Colonic mucosa (tissue), 4 donors: ENCODE measurements around the gene CPA4. TPM values are rescaled to one million over a fixed set of nuclear protein-coding genes. Genes with fewer than 3 reads are reported as not detected.

ENCODE experiments used
- DNase-seq: peaks from one replicate; pipeline ENCODE4 v3.0.0-alpha.2; 2020
- H3K27ac ChIP-seq: fragments of 200-600 bp; one replicate; pipeline ENCODE4 v1.8.0; 2021
- H3K27me3 ChIP-seq: fragments of 200-600 bp; one replicate; pipeline ENCODE4 v1.8.0; 2021
- H3K36me3 ChIP-seq: fragments of 200-600 bp; one replicate; pipeline ENCODE4 v1.8.0; 2021
- H3K4me1 ChIP-seq: fragments of 200-600 bp; one replicate; pipeline ENCODE4 v1.8.0; 2021; ENCODE audit warnings: mild to moderate bottlenecking
- H3K4me3 ChIP-seq: fragments of 200-600 bp; one replicate; pipeline ENCODE4 v1.8.0; 2021
- H3K9ac ChIP-seq, 2 donors: one replicate each; pipeline ENCODE4 v1.7.0; 2013; ENCODE audit warnings: control low read depth in 2 of 2, low read depth in 2 of 2, low read length in 2 of 2
- H3K9me3 ChIP-seq: fragments of 200-600 bp; one replicate; pipeline ENCODE4 v1.8.0; 2021
- CTCF ChIP-seq: fragments of 200-600 bp; IDR thresholded peaks from one replicate; pipeline ENCODE4 v1.8.0; 2022; ENCODE audit warnings: antibody characterized with exemption, mild to moderate bottlenecking
- intact Hi-C: fragments of 100-400 bp; cut with DNase I; formaldehyde crosslinking; loops from one replicate; pipeline ENCODE4 v1.14.1; 2022
- total RNA-seq, 2 donors: library from RNA; stranded (reverse); fragmentation: NEBNext Ultra II Directional in 1 of 2; extraction: Animal tissue kit (Norgen Biotek cat#: 25700) in 1 of 2; gene quantifications; one replicate each; pipeline ENCODE4 v1.2.1, GENCODE V29; 2021
- donor health status: healthy.
- donor health status: DM: no; HTN: no; CAD: no.
- donor health status: DM: no; HTN: no; CAD: no.

Gene CPA4
- total RNA-seq, 2 donors from 2014 or later: not detected

GRCh38 chr7:130367836-130368746, 75.1 kb downstream of the CPA4 start:
- no peak overlapping the region for H3K9ac ChIP-seq
- intact Hi-C loops: no loop called here
- no peak for TF ChIP-seq CTCF
- H3K4me1 ChIP-seq: peaks cover 3% of the 10 kb centered on the region
- H3K4me3 ChIP-seq: no peak overlapping the region
- no peaks in the 10 kb centered on the region for H3K27me3 ChIP-seq
- DNase-seq: no peak
- no peak overlapping the region for H3K27ac ChIP-seq
- no peaks in the 10 kb centered on the region for H3K9me3 ChIP-seq
- no peaks in the 10 kb centered on the region for H3K36me3 ChIP-seq

- no peak overlapping the region for H3K9ac ChIP-seq
- H3K36me3 ChIP-seq: no peaks in the 10 kb centered on the region
- TF ChIP-seq CTCF: no peak
- H3K4me3 ChIP-seq: no peak overlapping the region
- H3K4me1 ChIP-seq: peaks cover 3% of the 10 kb centered on the region
- no peaks in the 10 kb centered on the region for H3K9me3 ChIP-seq
- H3K27me3 ChIP-seq: no peaks in the 10 kb centered on the region
- no peak for DNase-seq
- intact Hi-C loops: no loop called here
- no peak overlapping the region for H3K27ac ChIP-seq
Observed at GRCh38 chr7:130369110-130369711, 76.2 kb downstream of the CPA4 start.

- intact Hi-C loops: no loop called here
- Histone ChIP-seq H3K27me3 (no peaks in the 10 kb centered on the region), H3K9me3 (no peaks in the 10 kb centered on the region), H3K4me1 (peaks cover 3% of the 10 kb centered on the region), H3K9ac (no peak overlapping the region), H3K4me3 (no peak overlapping the region), H3K36me3 (no peaks in the 10 kb centered on the region), H3K27ac (no peak overlapping the region)
- no peak for TF ChIP-seq CTCF
- DNase-seq: no peak
Observed at GRCh38 chr7:130369831-130370550, 77.0 kb downstream of the CPA4 start.

- Histone ChIP-seq H3K9ac (no peak overlapping the region), H3K4me1 (no peaks in the 10 kb centered on the region)
- intact Hi-C loops: no loop called here
Observed at GRCh38 chr7:130371046-130371445, 78.1 kb downstream of the CPA4 start.

More at GRCh38 chr7:130371046-130371445, 78.1 kb downstream of the CPA4 start:
- no peak overlapping the region for H3K27ac ChIP-seq
- H3K9me3 ChIP-seq: no peaks in the 10 kb centered on the region
- no peaks in the 10 kb centered on the region for H3K27me3 ChIP-seq
- DNase-seq: no peak
- TF ChIP-seq CTCF: no peak
- H3K36me3 ChIP-seq: no peaks in the 10 kb centered on the region
- H3K4me3 ChIP-seq: no peak overlapping the region
